ENCODE results near the gene C5AR1.

Gene C5AR1

GRCh38 chr19:47371261-47371660 lies 61.6 kb downstream of the C5AR1 start:
- no peak for DNase-seq

All from stimulated activated CD4-positive, alpha-beta T cell treated with anti-CD3 and anti-CD28 coated beads, Interleukin-1b, Interleukin-23, amount 100 ng/mL, for 48 hours (primary cell).